ENCODE data around the gene IGSF3.
"Not testable (repeated sequence)": the region's sequence is repeated elsewhere in the genome, so short reads cannot be mapped to it uniquely, and the experiment has no call there.

IGSF3 gene

GRCh38 chr1:116648325-116648724 lies 19.2 kb downstream of the IGSF3 start:
- not testable (repeated sequence) for H3K4me1 ChIP-seq (ENCODE audit: low read depth, poor library complexity, severe bottlenecking); H3K27ac ChIP-seq; H3K79me2 ChIP-seq (ENCODE audit: insufficient read depth, low read depth); H3K4me2 ChIP-seq; H2AFZ ChIP-seq (ENCODE audit: low read depth); H3K4me3 ChIP-seq (IDR thresholded peaks at IDR 0.05; ENCODE audit: insufficient read depth, low read depth, low read length); H4K20me1 ChIP-seq (ENCODE audit: insufficient read depth); H3K27me3 ChIP-seq (ENCODE audit: insufficient read depth, low read depth); H3K36me3 ChIP-seq (ENCODE audit: insufficient read depth); H3K9ac ChIP-seq

- H3K79me2 ChIP-seq (ENCODE audit: insufficient read depth, low read depth); H3K36me3 ChIP-seq (ENCODE audit: insufficient read depth); H3K27ac ChIP-seq; H3K9ac ChIP-seq; H3K27me3 ChIP-seq (ENCODE audit: insufficient read depth, low read depth); H3K4me1 ChIP-seq (ENCODE audit: low read depth, poor library complexity, severe bottlenecking); H4K20me1 ChIP-seq (ENCODE audit: insufficient read depth); H2AFZ ChIP-seq (ENCODE audit: low read depth); H3K4me3 ChIP-seq (IDR thresholded peaks at IDR 0.05; ENCODE audit: insufficient read depth, low read depth, low read length); H3K4me2 ChIP-seq: not testable (repeated sequence)
Measured at GRCh38 chr1:116647186-116647585, 20.3 kb downstream of the IGSF3 start.

- H3K4me3 ChIP-seq (IDR thresholded peaks at IDR 0.05; ENCODE audit: insufficient read depth, low read depth, low read length); H3K27me3 ChIP-seq (ENCODE audit: insufficient read depth, low read depth); H2AFZ ChIP-seq (ENCODE audit: low read depth); H3K9ac ChIP-seq; H3K36me3 ChIP-seq (ENCODE audit: insufficient read depth); H3K27ac ChIP-seq; H3K4me2 ChIP-seq; H4K20me1 ChIP-seq (ENCODE audit: insufficient read depth); H3K4me1 ChIP-seq (ENCODE audit: low read depth, poor library complexity, severe bottlenecking); H3K79me2 ChIP-seq (ENCODE audit: insufficient read depth, low read depth): not testable (repeated sequence)
Measured at GRCh38 chr1:116646673-116647170, 20.8 kb downstream of the IGSF3 start.

GRCh38 chr1:116645802-116646672 lies 21.5 kb downstream of the IGSF3 start:
- H2AFZ ChIP-seq (ENCODE audit: low read depth); H3K4me2 ChIP-seq; H3K4me3 ChIP-seq (IDR thresholded peaks at IDR 0.05; ENCODE audit: insufficient read depth, low read depth, low read length); H3K27ac ChIP-seq; H3K27me3 ChIP-seq (ENCODE audit: insufficient read depth, low read depth); H4K20me1 ChIP-seq (ENCODE audit: insufficient read depth); H3K79me2 ChIP-seq (ENCODE audit: insufficient read depth, low read depth); H3K9ac ChIP-seq; H3K36me3 ChIP-seq (ENCODE audit: insufficient read depth); H3K4me1 ChIP-seq (ENCODE audit: low read depth, poor library complexity, severe bottlenecking): not testable (repeated sequence)

- not testable (repeated sequence) for H3K4me1 ChIP-seq (ENCODE audit: low read depth, poor library complexity, severe bottlenecking); H4K20me1 ChIP-seq (ENCODE audit: insufficient read depth); H3K27me3 ChIP-seq (ENCODE audit: insufficient read depth, low read depth); H3K79me2 ChIP-seq (ENCODE audit: insufficient read depth, low read depth); H2AFZ ChIP-seq (ENCODE audit: low read depth); H3K9ac ChIP-seq; H3K4me3 ChIP-seq (IDR thresholded peaks at IDR 0.05; ENCODE audit: insufficient read depth, low read depth, low read length); H3K27ac ChIP-seq; H3K4me2 ChIP-seq; H3K36me3 ChIP-seq (ENCODE audit: insufficient read depth)
Measured at GRCh38 chr1:116644993-116645392, 22.5 kb downstream of the IGSF3 start.

- not testable (repeated sequence) for H2AFZ ChIP-seq (ENCODE audit: low read depth); H3K36me3 ChIP-seq (ENCODE audit: insufficient read depth); H3K4me3 ChIP-seq (IDR thresholded peaks at IDR 0.05; ENCODE audit: insufficient read depth, low read depth, low read length); H3K4me1 ChIP-seq (ENCODE audit: low read depth, poor library complexity, severe bottlenecking); H3K27ac ChIP-seq; H4K20me1 ChIP-seq (ENCODE audit: insufficient read depth); H3K27me3 ChIP-seq (ENCODE audit: insufficient read depth, low read depth); H3K79me2 ChIP-seq (ENCODE audit: insufficient read depth, low read depth); H3K4me2 ChIP-seq; H3K9ac ChIP-seq
Measured at GRCh38 chr1:116644096-116644495, 23.4 kb downstream of the IGSF3 start.

GRCh38 chr1:116643281-116643751 lies 24.2 kb downstream of the IGSF3 start:
- H3K27me3 ChIP-seq (ENCODE audit: insufficient read depth, low read depth); H4K20me1 ChIP-seq (ENCODE audit: insufficient read depth); H3K27ac ChIP-seq; H3K9ac ChIP-seq; H3K4me2 ChIP-seq; H3K79me2 ChIP-seq (ENCODE audit: insufficient read depth, low read depth); H2AFZ ChIP-seq (ENCODE audit: low read depth); H3K36me3 ChIP-seq (ENCODE audit: insufficient read depth); H3K4me1 ChIP-seq (ENCODE audit: low read depth, poor library complexity, severe bottlenecking); H3K4me3 ChIP-seq (IDR thresholded peaks at IDR 0.05; ENCODE audit: insufficient read depth, low read depth, low read length): not testable (repeated sequence)

GRCh38 chr1:116642311-116643280 lies 24.9 kb downstream of the IGSF3 start:
- H3K36me3 ChIP-seq (ENCODE audit: insufficient read depth); H3K27me3 ChIP-seq (ENCODE audit: insufficient read depth, low read depth); H3K4me1 ChIP-seq (ENCODE audit: low read depth, poor library complexity, severe bottlenecking); H2AFZ ChIP-seq (ENCODE audit: low read depth); H3K79me2 ChIP-seq (ENCODE audit: insufficient read depth, low read depth); H3K4me2 ChIP-seq; H4K20me1 ChIP-seq (ENCODE audit: insufficient read depth); H3K9ac ChIP-seq; H3K4me3 ChIP-seq (IDR thresholded peaks at IDR 0.05; ENCODE audit: insufficient read depth, low read depth, low read length); H3K27ac ChIP-seq: not testable (repeated sequence)

- not testable (repeated sequence) for H3K9ac ChIP-seq; H4K20me1 ChIP-seq (ENCODE audit: insufficient read depth); H3K27ac ChIP-seq; H3K4me3 ChIP-seq (IDR thresholded peaks at IDR 0.05; ENCODE audit: insufficient read depth, low read depth, low read length); H3K27me3 ChIP-seq (ENCODE audit: insufficient read depth, low read depth); H3K4me2 ChIP-seq; H3K36me3 ChIP-seq (ENCODE audit: insufficient read depth); H3K4me1 ChIP-seq (ENCODE audit: low read depth, poor library complexity, severe bottlenecking); H2AFZ ChIP-seq (ENCODE audit: low read depth); H3K79me2 ChIP-seq (ENCODE audit: insufficient read depth, low read depth)
Measured at GRCh38 chr1:116637583-116637982, 29.9 kb downstream of the IGSF3 start.

- H3K27ac ChIP-seq; H3K9ac ChIP-seq; H3K4me2 ChIP-seq; H3K79me2 ChIP-seq (ENCODE audit: insufficient read depth, low read depth); H3K36me3 ChIP-seq (ENCODE audit: insufficient read depth); H3K27me3 ChIP-seq (ENCODE audit: insufficient read depth, low read depth); H3K4me3 ChIP-seq (IDR thresholded peaks at IDR 0.05; ENCODE audit: insufficient read depth, low read depth, low read length); H4K20me1 ChIP-seq (ENCODE audit: insufficient read depth); H3K4me1 ChIP-seq (ENCODE audit: low read depth, poor library complexity, severe bottlenecking); H2AFZ ChIP-seq (ENCODE audit: low read depth): not testable (repeated sequence)
Measured at GRCh38 chr1:116636584-116636983, 30.9 kb downstream of the IGSF3 start.

Data from KMS-11 (cell line).